K562 (cell line): ENCODE measurements around the gene HRC. TPM values are rescaled to one million over a fixed set of nuclear protein-coding genes. Genes with fewer than 3 reads are reported as not detected.

ENCODE experiments used
- ZNF699 ChIP-seq: fragments of 250-450 bp; sonication (Bioruptor Pico); IDR thresholded peaks from 2 replicates; pipeline ENCODE4 v1.8.0; 2021; ENCODE audit warnings: mild to moderate bottlenecking, moderate library complexity; ENCODE audit not compliant: insufficient replicate concordance
- polyA plus RNA-seq, 8 experiments: library from polyadenylated mRNA; depleted of rRNA in 4 of 8; stranded (reverse) in 5 of 8; unstranded in 3 of 8; fragments of >200 nt; fragmentation: Nextera tagmentation in 2 of 8; fragmentation: Illumina TruSeq in 1 of 8; extraction: Ambion mirVana in 2 of 8; extraction: Trizol in 1 of 8; gene quantifications; 2 replicates each; pipeline versions ENCODE4 v1.2.1 to v1.2.3, GENCODE V29; 2011 to 2014; ENCODE audit warnings: inconsistent platforms in 1 of 8, missing spikeins in 1 of 8
- total RNA-seq, 7 experiments: library from RNA; depleted of rRNA in 6 of 7; stranded (reverse); fragments of >200 nt in 6 of 7; fragmentation: Illumina TruSeq in 2 of 7; extraction: Trizol in 2 of 7; gene quantifications; 2 replicates each; pipeline versions ENCODE4 v1.2.1 to v1.2.3, GENCODE V29; 2011 to 2021; ENCODE audit warnings: low replicate concordance in 1 of 7
- TF ChIP-seq, protein P1 (sequence below): sonication (generic); formaldehyde crosslinking; IDR thresholded peaks from 2 replicates; pipeline ENCODE4 v1.8.1; 2023; ENCODE audit warnings: missing genetic modification reagents, mild to moderate bottlenecking, borderline replicate concordance
- TF ChIP-seq, protein P2 (sequence below): fragments of 450-650 bp; IDR thresholded peaks from 2 replicates; pipeline ENCODE4 v1.6.1; 2014; ENCODE audit warnings: low read depth, mild to moderate bottlenecking, moderate library complexity, borderline replicate concordance
- TF ChIP-seq, protein P3 (sequence below), 2 experiments: fragments of 450-650 bp in 1 of 2; IDR thresholded peaks; 2 replicates each; pipeline ENCODE4 v1.6.1; 2011 to 2017; ENCODE audit warnings: low read depth in 2 of 2, antibody characterized with exemption in 1 of 2, borderline replicate concordance in 1 of 2, low read length in 1 of 2, mild to moderate bottlenecking in 1 of 2, mixed read lengths in 1 of 2; ENCODE audit not compliant: control insufficient read depth in 1 of 2
- TF ChIP-seq, protein P4 (sequence below), 2 experiments: IDR thresholded peaks in 1 of 2; conservative IDR thresholded peaks in 1 of 2; 2 replicates each; pipeline ENCODE4 v1.6.1; 2016; ENCODE audit warnings: low read depth in 2 of 2, mild to moderate bottlenecking in 1 of 2, missing compliant biosample characterization in 1 of 2, missing genetic modification characterization in 1 of 2, moderate library complexity in 1 of 2
- TF ChIP-seq, protein P5 (sequence below): fragments of 450-650 bp; IDR thresholded peaks from 2 replicates; pipeline ENCODE4 v1.6.1; 2018; ENCODE audit not compliant: partially characterized antibody

Gene HRC
- total and polyA plus RNA-seq, 9 of the 15 experiments (the other 6 are each of a cell fraction or from before 2014, with no cell fraction given), result 0.66 to 18.7 (median 13.1) TPM

DNA sequence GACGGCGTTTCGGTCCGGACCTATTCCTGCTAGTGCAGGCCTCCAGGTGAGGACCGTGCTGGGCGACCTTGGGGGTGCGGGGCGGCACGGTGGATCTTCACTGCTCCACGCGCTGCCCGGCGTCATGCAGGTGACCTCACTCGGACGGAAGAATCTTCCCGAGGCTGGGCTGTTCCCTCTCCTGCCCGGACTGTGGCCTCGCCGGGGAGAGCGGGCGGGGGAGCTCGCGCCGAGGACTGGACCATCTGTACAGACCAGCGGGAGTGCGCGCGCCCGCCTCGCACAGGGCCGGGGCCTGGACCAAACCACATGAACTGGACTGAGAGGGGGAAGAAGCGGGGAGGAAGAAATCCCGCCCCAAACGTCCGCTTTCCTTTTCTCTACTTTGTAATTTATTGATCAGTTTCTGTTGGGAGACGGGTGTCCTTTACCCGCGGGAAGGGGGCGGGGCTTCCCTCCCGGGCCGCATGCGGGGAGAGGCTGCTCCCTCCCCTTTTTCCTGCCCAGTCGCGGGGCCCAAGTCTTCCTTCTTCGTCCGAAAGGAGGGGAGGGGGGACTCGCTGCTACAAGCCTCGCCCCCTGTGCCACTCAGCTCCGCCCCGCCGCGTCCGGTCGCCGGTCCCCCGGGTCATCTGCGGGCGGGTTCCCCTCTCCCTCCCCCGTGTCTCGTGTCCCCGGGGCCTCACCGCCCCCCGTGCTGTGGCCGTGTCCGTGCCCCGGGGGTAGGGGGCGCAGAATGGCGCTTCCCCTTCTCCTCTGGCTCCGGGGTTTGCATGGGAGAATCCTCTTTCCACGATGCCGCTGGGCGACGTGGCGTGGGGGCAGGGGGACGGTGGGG, 4.9 kb downstream of the HRC start (continued):
- TF ChIP-seq, protein P1, sequence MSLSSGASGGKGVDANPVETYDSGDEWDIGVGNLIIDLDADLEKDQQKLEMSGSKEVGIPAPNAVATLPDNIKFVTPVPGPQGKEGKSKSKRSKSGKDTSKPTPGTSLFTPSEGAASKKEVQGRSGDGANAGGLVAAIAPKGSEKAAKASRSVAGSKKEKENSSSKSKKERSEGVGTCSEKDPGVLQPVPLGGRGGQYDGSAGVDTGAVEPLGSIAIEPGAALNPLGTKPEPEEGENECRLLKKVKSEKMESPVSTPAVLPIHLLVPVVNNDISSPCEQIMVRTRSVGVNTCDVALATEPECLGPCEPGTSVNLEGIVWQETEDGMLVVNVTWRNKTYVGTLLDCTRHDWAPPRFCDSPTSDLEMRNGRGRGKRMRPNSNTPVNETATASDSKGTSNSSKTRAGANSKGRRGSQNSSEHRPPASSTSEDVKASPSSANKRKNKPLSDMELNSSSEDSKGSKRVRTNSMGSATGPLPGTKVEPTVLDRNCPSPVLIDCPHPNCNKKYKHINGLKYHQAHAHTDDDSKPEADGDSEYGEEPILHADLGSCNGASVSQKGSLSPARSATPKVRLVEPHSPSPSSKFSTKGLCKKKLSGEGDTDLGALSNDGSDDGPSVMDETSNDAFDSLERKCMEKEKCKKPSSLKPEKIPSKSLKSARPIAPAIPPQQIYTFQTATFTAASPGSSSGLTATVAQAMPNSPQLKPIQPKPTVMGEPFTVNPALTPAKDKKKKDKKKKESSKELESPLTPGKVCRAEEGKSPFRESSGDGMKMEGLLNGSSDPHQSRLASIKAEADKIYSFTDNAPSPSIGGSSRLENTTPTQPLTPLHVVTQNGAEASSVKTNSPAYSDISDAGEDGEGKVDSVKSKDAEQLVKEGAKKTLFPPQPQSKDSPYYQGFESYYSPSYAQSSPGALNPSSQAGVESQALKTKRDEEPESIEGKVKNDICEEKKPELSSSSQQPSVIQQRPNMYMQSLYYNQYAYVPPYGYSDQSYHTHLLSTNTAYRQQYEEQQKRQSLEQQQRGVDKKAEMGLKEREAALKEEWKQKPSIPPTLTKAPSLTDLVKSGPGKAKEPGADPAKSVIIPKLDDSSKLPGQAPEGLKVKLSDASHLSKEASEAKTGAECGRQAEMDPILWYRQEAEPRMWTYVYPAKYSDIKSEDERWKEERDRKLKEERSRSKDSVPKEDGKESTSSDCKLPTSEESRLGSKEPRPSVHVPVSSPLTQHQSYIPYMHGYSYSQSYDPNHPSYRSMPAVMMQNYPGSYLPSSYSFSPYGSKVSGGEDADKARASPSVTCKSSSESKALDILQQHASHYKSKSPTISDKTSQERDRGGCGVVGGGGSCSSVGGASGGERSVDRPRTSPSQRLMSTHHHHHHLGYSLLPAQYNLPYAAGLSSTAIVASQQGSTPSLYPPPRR (CRISPR knock-in tag), result 0 out of 2 replicates have a peak, but pooled peaks have one; percentile 86
- TF ChIP-seq, protein P2, sequence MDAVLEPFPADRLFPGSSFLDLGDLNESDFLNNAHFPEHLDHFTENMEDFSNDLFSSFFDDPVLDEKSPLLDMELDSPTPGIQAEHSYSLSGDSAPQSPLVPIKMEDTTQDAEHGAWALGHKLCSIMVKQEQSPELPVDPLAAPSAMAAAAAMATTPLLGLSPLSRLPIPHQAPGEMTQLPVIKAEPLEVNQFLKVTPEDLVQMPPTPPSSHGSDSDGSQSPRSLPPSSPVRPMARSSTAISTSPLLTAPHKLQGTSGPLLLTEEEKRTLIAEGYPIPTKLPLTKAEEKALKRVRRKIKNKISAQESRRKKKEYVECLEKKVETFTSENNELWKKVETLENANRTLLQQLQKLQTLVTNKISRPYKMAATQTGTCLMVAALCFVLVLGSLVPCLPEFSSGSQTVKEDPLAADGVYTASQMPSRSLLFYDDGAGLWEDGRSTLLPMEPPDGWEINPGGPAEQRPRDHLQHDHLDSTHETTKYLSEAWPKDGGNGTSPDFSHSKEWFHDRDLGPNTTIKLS, result peak; percentile 50; the same call in 1 of the 2 replicates
- no peak for TF ChIP-seq ZNF699 (CRISPR knock-in tag)
- TF ChIP-seq, protein P3, sequence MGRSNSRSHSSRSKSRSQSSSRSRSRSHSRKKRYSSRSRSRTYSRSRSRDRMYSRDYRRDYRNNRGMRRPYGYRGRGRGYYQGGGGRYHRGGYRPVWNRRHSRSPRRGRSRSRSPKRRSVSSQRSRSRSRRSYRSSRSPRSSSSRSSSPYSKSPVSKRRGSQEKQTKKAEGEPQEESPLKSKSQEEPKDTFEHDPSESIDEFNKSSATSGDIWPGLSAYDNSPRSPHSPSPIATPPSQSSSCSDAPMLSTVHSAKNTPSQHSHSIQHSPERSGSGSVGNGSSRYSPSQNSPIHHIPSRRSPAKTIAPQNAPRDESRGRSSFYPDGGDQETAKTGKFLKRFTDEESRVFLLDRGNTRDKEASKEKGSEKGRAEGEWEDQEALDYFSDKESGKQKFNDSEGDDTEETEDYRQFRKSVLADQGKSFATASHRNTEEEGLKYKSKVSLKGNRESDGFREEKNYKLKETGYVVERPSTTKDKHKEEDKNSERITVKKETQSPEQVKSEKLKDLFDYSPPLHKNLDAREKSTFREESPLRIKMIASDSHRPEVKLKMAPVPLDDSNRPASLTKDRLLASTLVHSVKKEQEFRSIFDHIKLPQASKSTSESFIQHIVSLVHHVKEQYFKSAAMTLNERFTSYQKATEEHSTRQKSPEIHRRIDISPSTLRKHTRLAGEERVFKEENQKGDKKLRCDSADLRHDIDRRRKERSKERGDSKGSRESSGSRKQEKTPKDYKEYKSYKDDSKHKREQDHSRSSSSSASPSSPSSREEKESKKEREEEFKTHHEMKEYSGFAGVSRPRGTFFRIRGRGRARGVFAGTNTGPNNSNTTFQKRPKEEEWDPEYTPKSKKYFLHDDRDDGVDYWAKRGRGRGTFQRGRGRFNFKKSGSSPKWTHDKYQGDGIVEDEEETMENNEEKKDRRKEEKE (IDR thresholded peaks at IDR 0.05; ENCODE audit: borderline replicate concordance in 1 of 2, control insufficient read depth in 1 of 2, low read depth in 2 of 2, low read length in 1 of 2), result peak in 1 of 2 experiments; percentile 93; a peak in 2 of 4 replicates
- TF ChIP-seq, protein P4, sequence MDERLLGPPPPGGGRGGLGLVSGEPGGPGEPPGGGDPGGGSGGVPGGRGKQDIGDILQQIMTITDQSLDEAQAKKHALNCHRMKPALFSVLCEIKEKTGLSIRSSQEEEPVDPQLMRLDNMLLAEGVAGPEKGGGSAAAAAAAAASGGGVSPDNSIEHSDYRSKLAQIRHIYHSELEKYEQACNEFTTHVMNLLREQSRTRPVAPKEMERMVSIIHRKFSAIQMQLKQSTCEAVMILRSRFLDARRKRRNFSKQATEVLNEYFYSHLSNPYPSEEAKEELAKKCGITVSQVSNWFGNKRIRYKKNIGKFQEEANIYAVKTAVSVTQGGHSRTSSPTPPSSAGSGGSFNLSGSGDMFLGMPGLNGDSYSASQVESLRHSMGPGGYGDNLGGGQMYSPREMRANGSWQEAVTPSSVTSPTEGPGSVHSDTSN (CRISPR knock-in tag; IDR thresholded peaks at IDR 0.05; ENCODE audit: low read depth), result no peak
- TF ChIP-seq, protein P4 (tag; conservative IDR thresholded peaks at IDR 0.05; ENCODE audit: low read depth), result peak; percentile 61
- TF ChIP-seq, protein P5, sequence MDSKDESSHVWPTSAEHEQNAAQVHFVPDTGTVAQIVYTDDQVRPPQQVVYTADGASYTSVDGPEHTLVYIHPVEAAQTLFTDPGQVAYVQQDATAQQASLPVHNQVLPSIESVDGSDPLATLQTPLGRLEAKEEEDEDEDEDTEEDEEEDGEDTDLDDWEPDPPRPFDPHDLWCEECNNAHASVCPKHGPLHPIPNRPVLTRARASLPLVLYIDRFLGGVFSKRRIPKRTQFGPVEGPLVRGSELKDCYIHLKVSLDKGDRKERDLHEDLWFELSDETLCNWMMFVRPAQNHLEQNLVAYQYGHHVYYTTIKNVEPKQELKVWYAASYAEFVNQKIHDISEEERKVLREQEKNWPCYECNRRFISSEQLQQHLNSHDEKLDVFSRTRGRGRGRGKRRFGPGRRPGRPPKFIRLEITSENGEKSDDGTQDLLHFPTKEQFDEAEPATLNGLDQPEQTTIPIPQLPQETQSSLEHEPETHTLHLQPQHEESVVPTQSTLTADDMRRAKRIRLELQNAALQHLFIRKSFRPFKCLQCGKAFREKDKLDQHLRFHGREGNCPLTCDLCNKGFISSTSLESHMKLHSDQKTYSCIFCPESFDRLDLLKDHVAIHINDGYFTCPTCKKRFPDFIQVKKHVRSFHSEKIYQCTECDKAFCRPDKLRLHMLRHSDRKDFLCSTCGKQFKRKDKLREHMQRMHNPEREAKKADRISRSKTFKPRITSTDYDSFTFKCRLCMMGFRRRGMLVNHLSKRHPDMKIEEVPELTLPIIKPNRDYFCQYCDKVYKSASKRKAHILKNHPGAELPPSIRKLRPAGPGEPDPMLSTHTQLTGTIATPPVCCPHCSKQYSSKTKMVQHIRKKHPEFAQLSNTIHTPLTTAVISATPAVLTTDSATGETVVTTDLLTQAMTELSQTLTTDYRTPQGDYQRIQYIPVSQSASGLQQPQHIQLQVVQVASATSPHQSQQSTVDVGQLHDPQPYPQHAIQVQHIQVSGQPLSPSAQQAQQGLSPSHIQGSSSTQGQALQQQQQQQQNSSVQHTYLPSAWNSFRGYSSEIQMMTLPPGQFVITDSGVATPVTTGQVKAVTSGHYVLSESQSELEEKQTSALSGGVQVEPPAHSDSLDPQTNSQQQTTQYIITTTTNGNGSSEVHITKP, result peak; percentile 99
